B cell (primary cell): ENCODE data around the gene HSFX4. TPM values are rescaled to one million over a fixed set of nuclear protein-coding genes. Genes with fewer than 3 reads are reported as not detected.

Experiments
- ATAC-seq: fragments of 200-7000 bp; cut with Tn5 transposase; one replicate; pipeline ENCODE4 v1.10.0; 2021; ENCODE audit warnings: low read depth, mild to moderate bottlenecking, moderate number of reproducible peaks, moderate library complexity
- CTCF ChIA-PET: fragments of 350-600 bp; sonication (Branson Sonifier 250); formaldehyde crosslinking; loops from one replicate; lab custom pipeline; 2021; ENCODE audit warnings: antibody characterized with exemption, inconsistent platforms; lab: Charles Lee
- POLR2A ChIA-PET: fragments of 350-600 bp; sonication (Branson Sonifier 250); formaldehyde crosslinking; loops from one replicate; lab custom pipeline; 2021; ENCODE audit warnings: antibody characterized with exemption; lab: Charles Lee
- DNase-seq: peaks from one replicate; pipeline ENCODE4 v3.0.0; 2013
- H2AFZ ChIP-seq: 2 replicates; pipeline ENCODE4 v1.6.1; 2012; ENCODE audit warnings: mild to moderate bottlenecking, low read depth, low read length; ENCODE audit not compliant: insufficient read depth, poor library complexity, severe bottlenecking
- H3K27ac ChIP-seq, 2 donors: 1 replicate in 1 of 2; 2 replicates in 1 of 2; pipeline ENCODE4 v1.5.1; 2012 to 2013; ENCODE audit warnings: low read length in 2 of 2, mild to moderate bottlenecking in 2 of 2, moderate library complexity in 1 of 2
- H3K27me3 ChIP-seq, 4 experiments: fragments of 200-600 bp in 1 of 4; sonication (generic) in 1 of 4; replicated peaks in 1 of 4; 1 replicate in 2 of 4; 2 replicates in 2 of 4; pipeline versions ENCODE4 v1.6.1 to v1.7.0; 2013 to 2016; ENCODE audit warnings: low read length in 3 of 4, mild to moderate bottlenecking in 2 of 4, mixed read lengths in 1 of 4, moderate library complexity in 1 of 4; ENCODE audit not compliant: insufficient read depth in 4 of 4, control insufficient read depth in 3 of 4; ENCODE audit errors: control extremely low read depth in 1 of 4
- H3K36me3 ChIP-seq, 2 experiments: replicated peaks in 1 of 2; 1 replicate in 1 of 2; 2 replicates in 1 of 2; pipeline versions ENCODE4 v1.6.1 to v1.7.1; 2013; ENCODE audit warnings: low read length in 1 of 2; ENCODE audit not compliant: insufficient read depth in 2 of 2, control insufficient read depth in 1 of 2; ENCODE audit errors: control extremely low read depth in 1 of 2, extremely low read depth in 1 of 2
- H3K4me1 ChIP-seq, 2 donors: fragments of 200-600 bp in 1 of 2; sonication (generic) in 1 of 2; 1 replicate in 1 of 2; 2 replicates in 1 of 2; pipeline versions ENCODE4 v1.5.1 to v1.6.1; 2013 to 2017; ENCODE audit warnings: low read length in 2 of 2; ENCODE audit not compliant: control insufficient read depth in 2 of 2, insufficient read depth in 2 of 2
- H3K4me2 ChIP-seq: replicated peaks from 2 replicates; pipeline ENCODE3; 2012; ENCODE audit warnings: mild to moderate bottlenecking, low read depth, low read length; ENCODE audit not compliant: poor library complexity, severe bottlenecking
- H3K4me3 ChIP-seq, 5 experiments: fragments of 200-600 bp in 1 of 5; sonication (generic) in 1 of 5; 1 replicate in 3 of 5; 2 replicates in 2 of 5; pipeline versions ENCODE4 v1.5.1 to v1.7.0; 2011 to 2016; ENCODE audit warnings: low read length in 4 of 5, mild to moderate bottlenecking in 4 of 5, low read depth in 2 of 5, control low read depth in 1 of 5, moderate library complexity in 1 of 5; ENCODE audit not compliant: insufficient read depth in 1 of 5; ENCODE audit errors: control extremely low read depth in 1 of 5, extremely low read depth in 1 of 5
- H3K79me2 ChIP-seq: fragments of 200-600 bp; sonication (generic); one replicate; pipeline ENCODE4 v1.6.0; 2016; ENCODE audit warnings: low read length; ENCODE audit not compliant: control insufficient read depth, insufficient read depth
- H3K9ac ChIP-seq: fragments of 200-600 bp; sonication (generic); 2 replicates; pipeline ENCODE4 v1.6.1; 2017; ENCODE audit warnings: mild to moderate bottlenecking, low read length, moderate library complexity
- H3K9me3 ChIP-seq, 3 donors: one replicate each; pipeline versions ENCODE4 v1.6.1 to v1.7.1; 2013; ENCODE audit warnings: low read length in 2 of 3; ENCODE audit not compliant: control insufficient read depth in 2 of 3, insufficient read depth in 1 of 3; ENCODE audit errors: control extremely low read depth in 1 of 3
- H4K20me1 ChIP-seq: 2 replicates; pipeline ENCODE4 v1.6.0; 2012; ENCODE audit warnings: mild to moderate bottlenecking, low read length; ENCODE audit not compliant: insufficient read depth, control insufficient read depth, poor library complexity, severe bottlenecking
- H3K27ac Mint-ChIP-seq: one replicate; pipeline ENCODE4 v1.8.0; 2021; ENCODE audit warnings: mixed read lengths
- H3K27me3 Mint-ChIP-seq: one replicate; pipeline ENCODE4 v1.8.0; 2021; ENCODE audit warnings: mixed read lengths
- H3K4me1 Mint-ChIP-seq: one replicate; pipeline ENCODE4 v1.8.0; 2021; ENCODE audit warnings: mixed read lengths
- H3K4me3 Mint-ChIP-seq: one replicate; pipeline ENCODE4 v1.8.0; 2021; ENCODE audit warnings: mixed read lengths
- H3K9me3 Mint-ChIP-seq: one replicate; pipeline ENCODE4 v1.8.0; 2022; ENCODE audit warnings: mixed read lengths; ENCODE audit not compliant: insufficient read depth
- CTCF ChIP-seq: fragments of 200-600 bp; IDR thresholded peaks from one replicate; pipeline ENCODE4 v1.8.0; 2022; ENCODE audit warnings: antibody characterized with exemption, mild to moderate bottlenecking
- EZH2 ChIP-seq: IDR thresholded peaks from 2 replicates; pipeline ENCODE4 v1.6.1; 2012; ENCODE audit warnings: borderline replicate concordance, low read depth, mild to moderate bottlenecking, moderate library complexity, low read length; ENCODE audit not compliant: insufficient read depth, poor library complexity, severe bottlenecking
- WGBS: methylation state at CpG from one replicate; pipeline ENCODE4 v1.1.5; 2013; ENCODE audit warnings: missing lambda C conversion rate; ENCODE audit not compliant: insufficient coverage; 5-methylcytosine and 5-hydroxymethylcytosine counted together
- intact Hi-C: fragments of 100-400 bp; cut with micrococcal nuclease; formaldehyde crosslinking; loops from one replicate; pipeline ENCODE4 v1.10.0; 2022
- polyA plus RNA-seq: library from polyadenylated mRNA; depleted of rRNA; stranded (reverse); fragments of >200 nt; gene quantifications from 2 replicates; pipeline ENCODE4 v1.2.3, GENCODE V29; 2012
- total RNA-seq, 2 donors: library from RNA; stranded (reverse); fragments of 120-200 nt in 1 of 2; gene quantifications; 1 replicate in 1 of 2; 2 replicates in 1 of 2; pipeline versions ENCODE4 v1.2.3 to v1.2.4, GENCODE V29; 2013 to 2022

The HSFX4 gene
- total and polyA plus RNA-seq, 2 donors (not counting 1 experiment from before 2014, with no cell fraction given), result not detected

GRCh38 chrX:149938881-149939654 is 9.7 kb downstream of the HSFX4 start:
- TF ChIP-seq CTCF (no peak), EZH2 (no peak)
- Histone ChIP-seq H3K27ac (peak overlapping the region; percentile 94 to 98), H3K79me2 (peaks cover 7% of the 10 kb centered on the region), H3K36me3 (no peaks in the 10 kb centered on the region), H4K20me1 (no peaks in the 10 kb centered on the region), H3K27me3 (no peaks in the 10 kb centered on the region), H3K4me2 (peak overlapping the region; percentile 78), H3K9ac (peak overlapping the region; percentile 76), H3K4me3 (peak overlapping the region in 3 of 5 experiments; percentile 72 to 86 (median 76)), H3K9me3 (no peaks in the 10 kb centered on the region), H2AFZ (no peak overlapping the region), H3K4me1 (peaks cover 5 to 12% of the 10 kb centered on the region in 2 donors)
- CTCF ChIA-PET, result interaction anchor here (2.3 kb wide), 1 partner anchor 11 kb away, joined by 5 read pairs; no protein-coding TSS in a partner anchor
- peak overlapping the region; percentile 74 for H3K27ac Mint-ChIP-seq
- no peaks in the 10 kb centered on the region for H3K9me3 Mint-ChIP-seq
- no peaks in the 10 kb centered on the region for H3K27me3 Mint-ChIP-seq
- DNase-seq (peak; percentile 91), ATAC-seq (peak; percentile 37)
- H3K4me3 Mint-ChIP-seq, result peak overlapping the region; percentile 93
- POLR2A ChIA-PET, result interaction anchor here (0.6 to 3.3 kb wide), 10 partner anchors 227 to 1046 kb away, joined by 3 to 59 read pairs (median 6); partner anchors contain the start of genes EOLA1 and MTMR1
- H3K4me1 Mint-ChIP-seq, result peaks cover 4% of the 10 kb centered on the region
- intact Hi-C loops, result no loop called here
- 0% methylated on average over 12 of the region's 50 CpGs for WGBS

GRCh38 chrX:149939655-149939904 is 10.2 kb downstream of the HSFX4 start:
- intact Hi-C loops, result no loop called here
- POLR2A ChIA-PET, result interaction anchor here (0.6 to 3.3 kb wide), 8 partner anchors 226 to 958 kb away, joined by 3 to 59 read pairs (median 4); partner anchors contain the start of genes EOLA1, IDS and MTMR1
- Histone ChIP-seq H2AFZ (peak overlapping the region; percentile 68), H3K4me3 (peak overlapping the region in 4 of 5 experiments; percentile 63 to 73 (median 68)), H3K27ac (peak overlapping the region; percentile 69 to 81), H3K27me3 (no peaks in the 10 kb centered on the region), H3K4me1 (peaks cover 5 to 12% of the 10 kb centered on the region in 2 donors), H3K79me2 (peaks cover 7% of the 10 kb centered on the region), H4K20me1 (no peaks in the 10 kb centered on the region), H3K9ac (peak overlapping the region; percentile 72), H3K9me3 (no peaks in the 10 kb centered on the region), H3K4me2 (peak overlapping the region; percentile 76), H3K36me3 (no peaks in the 10 kb centered on the region)
- TF ChIP-seq EZH2, result no peak
- Mint-ChIP-seq H3K27ac (peak overlapping the region; percentile 95), H3K9me3 (no peaks in the 10 kb centered on the region), H3K4me1 (peaks cover 4% of the 10 kb centered on the region), H3K27me3 (no peaks in the 10 kb centered on the region), H3K4me3 (peak overlapping the region; percentile 91)
- CTCF ChIA-PET, result interaction anchor here (1.4 to 2.3 kb wide), 2 partner anchors 11 to 400 kb away, joined by 5 to 11 read pairs; partner anchors contain the start of gene EOLA1
- DNase-seq, result no peak
- 0% methylated on average over 11 of the region's 17 CpGs for WGBS
- no peak for ATAC-seq
